GM12864 (cell line): Measurements from ENCODE around the gene MYLK4.
"Not testable (repeated sequence)": the region's sequence is repeated elsewhere in the genome, so short reads cannot be mapped to it uniquely, and the experiment has no call there.

Source experiments
- DNase-seq: peaks from one replicate; pipeline ENCODE4 v3.0.0-alpha.2; 2011; ENCODE audit warnings: low read depth
- H3K4me3 ChIP-seq: 2 replicates; pipeline ENCODE4 v1.5.1; 2011; ENCODE audit warnings: mild to moderate bottlenecking, low read depth, low read length, control low read depth
- TF ChIP-seq, protein P1 (sequence below): IDR thresholded peaks from 2 replicates; pipeline ENCODE4 v1.5.1; 2011; ENCODE audit warnings: low read depth, mild to moderate bottlenecking, moderate library complexity, low read length, control low read depth, inconsistent platforms; ENCODE audit errors: missing control alignments

Gene MYLK4

DNA sequence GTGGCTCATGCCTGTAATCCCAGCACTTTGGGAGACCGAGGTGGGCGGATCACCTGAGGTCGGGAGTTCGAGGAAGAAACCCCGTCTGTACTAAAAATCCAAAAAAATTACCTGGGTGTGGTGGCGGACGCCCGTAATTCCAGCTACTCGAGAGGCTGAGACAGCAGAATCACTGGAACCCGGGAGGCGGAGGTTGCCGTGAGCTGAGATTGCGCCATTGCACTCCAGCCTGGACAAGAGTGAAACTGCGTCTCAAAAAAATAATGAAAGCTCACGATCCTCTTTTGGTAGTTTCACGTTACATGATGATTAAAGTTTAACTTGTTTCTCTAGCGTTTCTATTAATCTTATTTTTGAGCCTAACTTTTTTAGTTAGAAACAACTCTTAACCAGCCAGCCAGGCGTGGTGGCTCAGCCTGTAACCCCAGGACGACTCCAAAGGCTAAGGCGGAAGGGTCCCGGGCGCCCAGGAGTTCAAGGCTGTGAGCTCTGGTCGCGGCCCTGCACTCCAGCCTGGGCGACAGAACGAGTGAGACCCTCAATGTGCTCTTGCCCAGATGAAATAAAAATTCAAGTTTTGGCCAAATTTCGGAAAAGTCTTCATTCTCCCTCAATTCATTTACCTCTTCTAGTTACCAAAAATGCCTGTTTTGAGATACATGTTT, 13.3 kb upstream of the MYLK4 start:
- DNase-seq: no peak
- peak overlapping the region; percentile 69; the same call in 1 of the 2 replicates for H3K4me3 ChIP-seq
- TF ChIP-seq, protein P1, sequence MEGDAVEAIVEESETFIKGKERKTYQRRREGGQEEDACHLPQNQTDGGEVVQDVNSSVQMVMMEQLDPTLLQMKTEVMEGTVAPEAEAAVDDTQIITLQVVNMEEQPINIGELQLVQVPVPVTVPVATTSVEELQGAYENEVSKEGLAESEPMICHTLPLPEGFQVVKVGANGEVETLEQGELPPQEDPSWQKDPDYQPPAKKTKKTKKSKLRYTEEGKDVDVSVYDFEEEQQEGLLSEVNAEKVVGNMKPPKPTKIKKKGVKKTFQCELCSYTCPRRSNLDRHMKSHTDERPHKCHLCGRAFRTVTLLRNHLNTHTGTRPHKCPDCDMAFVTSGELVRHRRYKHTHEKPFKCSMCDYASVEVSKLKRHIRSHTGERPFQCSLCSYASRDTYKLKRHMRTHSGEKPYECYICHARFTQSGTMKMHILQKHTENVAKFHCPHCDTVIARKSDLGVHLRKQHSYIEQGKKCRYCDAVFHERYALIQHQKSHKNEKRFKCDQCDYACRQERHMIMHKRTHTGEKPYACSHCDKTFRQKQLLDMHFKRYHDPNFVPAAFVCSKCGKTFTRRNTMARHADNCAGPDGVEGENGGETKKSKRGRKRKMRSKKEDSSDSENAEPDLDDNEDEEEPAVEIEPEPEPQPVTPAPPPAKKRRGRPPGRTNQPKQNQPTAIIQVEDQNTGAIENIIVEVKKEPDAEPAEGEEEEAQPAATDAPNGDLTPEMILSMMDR: no peak

DNA sequence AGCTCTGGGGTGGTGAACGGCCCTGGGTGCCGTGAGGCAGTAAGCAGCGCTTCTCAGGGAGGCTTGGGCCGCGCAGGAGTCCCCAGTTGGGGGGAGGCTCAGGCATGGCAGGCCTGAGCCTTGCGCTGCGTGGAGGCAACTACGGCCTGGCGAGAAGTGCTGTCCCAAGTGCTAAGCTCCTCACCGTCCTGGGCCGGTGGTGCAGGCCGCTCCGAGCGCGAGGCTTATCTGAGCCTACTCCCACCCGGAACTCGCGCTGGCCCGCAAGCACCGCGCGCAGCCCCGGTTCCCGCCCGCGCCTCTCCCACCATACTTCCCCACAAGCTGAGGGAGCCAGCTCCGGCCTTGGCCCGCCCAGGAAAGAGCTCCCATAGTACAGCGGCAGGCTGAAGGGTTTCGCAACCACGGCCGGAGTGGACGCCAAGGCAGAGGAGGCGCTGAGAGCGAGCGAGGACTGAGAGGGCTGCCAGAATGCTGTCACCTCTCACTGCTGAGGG, 12.7 kb upstream of the MYLK4 start:
- TF ChIP-seq, protein P1: no peak
- H3K4me3 ChIP-seq: no peak overlapping the region
- no peak for DNase-seq

DNA sequence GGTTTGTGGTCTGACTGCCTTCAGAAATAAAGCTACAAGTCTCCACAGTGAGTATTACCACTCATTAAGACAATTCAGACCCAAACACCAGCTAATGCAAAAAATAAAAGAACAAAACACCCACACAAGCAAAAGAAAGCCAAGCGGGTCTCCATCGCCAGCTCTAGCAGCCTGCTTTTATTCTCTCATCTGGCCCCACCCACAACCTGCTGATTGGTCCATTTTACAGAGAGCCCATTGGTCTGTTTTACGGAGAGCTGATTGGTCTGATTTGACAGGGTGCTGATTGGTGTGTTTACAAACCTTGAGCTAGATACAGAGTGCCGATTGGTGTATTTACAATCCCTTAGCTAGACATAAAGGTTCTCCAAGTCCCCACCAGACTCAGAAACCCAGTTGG, 12.1 kb upstream of the MYLK4 start:
- not testable (repeated sequence) for DNase-seq, H3K4me3 ChIP-seq

DNA sequence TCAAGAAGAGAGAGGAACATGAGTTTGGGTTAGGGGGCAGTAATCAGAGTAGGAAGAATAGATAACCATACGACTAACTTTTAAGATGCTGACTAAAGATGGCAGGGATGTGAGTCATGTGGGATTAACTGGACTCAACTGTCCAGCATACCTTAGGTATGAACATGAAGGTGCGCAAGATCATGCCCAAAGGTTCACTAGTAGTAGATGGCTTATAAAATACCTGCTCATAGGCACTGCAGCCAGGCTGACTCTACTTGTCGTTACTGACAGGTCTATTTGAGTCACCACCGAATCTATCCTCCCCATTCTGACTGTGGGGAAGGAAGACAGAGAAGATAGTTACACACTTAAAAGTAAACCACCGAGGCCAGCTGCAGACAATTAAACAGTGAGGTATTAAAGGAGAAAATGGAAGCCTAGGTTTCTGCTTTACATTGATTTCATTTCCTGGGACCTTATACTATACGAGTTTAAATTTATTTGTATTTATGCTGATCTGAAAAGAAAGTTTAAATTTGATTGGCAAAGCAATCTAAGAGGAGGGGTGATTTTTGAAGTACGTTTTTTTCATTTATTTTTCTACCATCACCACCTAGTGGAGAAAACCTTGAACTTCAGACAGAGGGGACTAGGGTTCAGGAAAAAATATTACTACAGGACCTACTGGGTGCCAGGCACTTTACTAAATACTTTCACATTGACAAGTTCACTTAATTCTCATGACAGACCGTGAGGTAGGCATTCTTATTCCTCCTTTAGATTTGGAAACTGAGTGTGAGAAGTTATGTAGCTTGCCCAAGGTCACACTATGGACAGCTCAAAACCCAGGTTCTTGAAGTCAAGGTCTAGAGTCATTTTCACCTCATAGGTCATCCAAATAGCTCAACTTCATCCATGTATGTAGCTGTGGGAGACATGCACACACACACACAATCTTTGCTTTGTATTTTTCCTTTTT, 10.4 kb upstream of the MYLK4 start:
- TF ChIP-seq, protein P1: peak; percentile 50
- no peak overlapping the region for H3K4me3 ChIP-seq
- DNase-seq: no peak

DNA sequence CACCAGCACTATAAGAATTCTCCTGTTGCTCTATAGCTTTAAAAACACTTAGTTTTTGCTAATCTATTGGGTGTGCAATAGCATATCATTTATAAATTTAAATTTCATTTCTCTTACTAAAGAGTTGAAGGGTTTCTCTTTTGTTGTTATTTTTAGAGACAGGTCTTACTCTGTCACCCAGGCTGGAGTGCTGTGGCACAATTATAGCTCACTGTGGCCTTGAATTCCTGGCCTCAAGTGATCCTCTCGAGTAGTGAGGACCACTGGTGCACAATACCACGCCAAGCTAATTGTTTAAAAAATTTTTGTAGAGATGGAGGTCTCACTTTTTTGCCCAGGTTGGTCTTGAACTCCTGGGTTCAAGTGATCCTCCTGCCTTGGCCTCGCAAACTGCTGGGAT, 8.3 kb upstream of the MYLK4 start:
- no peak overlapping the region for H3K4me3 ChIP-seq
- TF ChIP-seq, protein P1: no peak
- no peak for DNase-seq

DNA sequence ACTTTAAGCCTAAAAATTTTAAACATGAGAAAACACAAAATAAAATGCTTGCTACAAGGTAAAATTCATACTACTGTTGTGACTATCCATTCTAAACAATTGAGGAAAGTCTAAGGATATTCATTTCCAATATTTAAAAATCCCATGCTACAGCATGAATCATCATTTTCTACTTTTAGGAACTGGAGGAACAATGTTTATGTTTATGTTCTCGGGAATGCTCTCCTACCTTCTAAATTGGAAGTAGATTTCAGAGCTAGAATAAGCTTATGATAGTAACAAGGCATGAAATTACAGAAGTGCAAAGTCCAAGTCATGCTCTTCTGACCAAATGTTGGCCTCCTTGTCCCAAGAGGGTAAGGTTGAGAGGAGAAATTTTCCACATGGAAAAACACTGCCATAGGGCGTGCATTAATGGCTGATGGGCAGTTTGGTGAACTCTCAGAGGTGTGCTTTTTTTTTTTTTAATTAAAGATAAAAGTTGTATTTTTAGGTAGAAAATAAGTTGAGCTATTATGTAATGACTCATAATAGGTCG, 6.0 kb upstream of the MYLK4 start:
- H3K4me3 ChIP-seq: no peak overlapping the region
- no peak for DNase-seq
- TF ChIP-seq, protein P1: no peak

DNA sequence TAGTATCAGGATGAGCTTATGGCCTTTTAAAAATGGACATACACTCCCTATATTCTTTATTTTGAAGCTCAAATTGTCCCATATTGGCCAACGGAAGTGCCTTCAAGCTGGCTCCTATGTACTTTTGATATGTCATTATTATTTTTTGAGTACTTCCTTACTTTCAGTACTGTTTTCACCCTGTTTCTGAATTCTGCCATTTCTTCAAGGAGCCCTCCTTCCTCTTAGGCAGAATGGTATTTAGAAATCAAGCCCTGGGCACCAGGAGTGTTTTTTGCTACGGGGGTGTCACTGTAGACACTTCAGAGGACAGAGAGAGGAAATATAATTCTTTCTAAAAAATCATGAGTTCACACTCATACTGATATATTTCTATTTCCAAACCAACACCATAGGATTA, 5.5 kb upstream of the MYLK4 start:
- no peak for DNase-seq
- H3K4me3 ChIP-seq: no peak overlapping the region
- TF ChIP-seq, protein P1: no peak
